Activated CD4-positive, alpha-beta memory T cell treated with anti-CD3 and anti-CD28 coated beads for 36 hours (primary cell): ENCODE results near the gene SH2D3C. TPM values are rescaled to one million over a fixed set of nuclear protein-coding genes. Genes with fewer than 3 reads are reported as not detected.

ENCODE experiments used
- microRNA-seq: library from miRNA; unstranded; fragments of <30 nt; microRNA quantifications from one replicate; pipeline ENCODE4 v1.2.0, GENCODE V29; 2022; ENCODE audit warnings: borderline number of aligned reads, borderline microRNAs expressed, borderline replicate concordance
- total RNA-seq, 2 experiments: library from RNA; stranded (reverse); gene quantifications; one replicate each; pipeline ENCODE4 v1.2.3, GENCODE V29; 2021

The SH2D3C gene
- total RNA-seq, 2 experiments from 2014 or later, result 34.5 to 35.3 TPM

Small RNA genes lying within 50 kb of the gene (microRNA-seq; reads per million reads assigned to microRNA genes)
- gene MIR2861 (not detected), gene MIR3960 (not detected)

Other genes starting within 250 kb of the SH2D3C start
- gene STXBP1, start 166.4 kb downstream of the SH2D3C start, total RNA-seq, result 10 to 100 TPM; 27.3 to 27.8 TPM
- gene CFAP157, start 71.7 kb downstream of the SH2D3C start, total RNA-seq, result under 1 TPM in 1 of 2 experiments, not detected in 1; 0.10 TPM
- gene PTRH1, start 63.0 kb downstream of the SH2D3C start, total RNA-seq, result 10 to 100 TPM; 20.9 to 22.7 TPM
- under 1 TPM; 0.61 to 0.69 TPM for gene TTC16, start 62.6 kb downstream of the SH2D3C start, total RNA-seq
- 10 to 100 TPM; 12.7 to 16.2 TPM for gene TOR2A, start 43.4 kb downstream of the SH2D3C start, total RNA-seq
- gene CDK9, start 7.4 kb upstream of the SH2D3C start, total RNA-seq, result 10 to 100 TPM; 99.4 to 99.6 TPM
- 10 to 100 TPM; 80.0 to 83.9 TPM for gene FPGS, start 24.2 kb upstream of the SH2D3C start, total RNA-seq
- gene ENG, start 76.0 kb upstream of the SH2D3C start, total RNA-seq, result 10 to 100 TPM; 12.0 to 12.2 TPM
- 10 to 100 TPM; 27.7 to 28.5 TPM for gene AK1, start 99.0 kb upstream of the SH2D3C start, total RNA-seq
- 10 to 100 TPM; 50.1 to 53.8 TPM for gene ST6GALNAC6, start 120.9 kb upstream of the SH2D3C start, total RNA-seq
- gene ST6GALNAC4, start 138.4 kb upstream of the SH2D3C start, total RNA-seq, result 10 to 100 TPM; 21.2 to 23.5 TPM
- gene PIP5KL1, start 152.1 kb upstream of the SH2D3C start, total RNA-seq, result 1 to 10 TPM in 1 of 2 experiments, under 1 TPM in 1; 0.94 to 2.9 TPM
- 10 to 100 TPM; 41.5 to 42.0 TPM for gene DPM2, start 159.2 kb upstream of the SH2D3C start, total RNA-seq
- 10 to 100 TPM; 50.7 to 58.0 TPM for gene EEIG1, start 202.3 kb upstream of the SH2D3C start, total RNA-seq